IPS-NIHi11 (cell line): ENCODE results near the gene KLHDC1.

Source experiments
- DNase-seq: peaks from one replicate; pipeline ENCODE4 v3.0.0; 2012; ENCODE audit warnings: mixed read lengths, low spot score

Gene KLHDC1

GRCh38 chr14:49783394-49784014 is 90.6 kb downstream of the KLHDC1 start:
- no peak for DNase-seq

- DNase-seq: no peak
Measured at GRCh38 chr14:49786315-49786714, 93.4 kb downstream of the KLHDC1 start.

- DNase-seq: no peak
Measured at GRCh38 chr14:49792618-49793017, 99.7 kb downstream of the KLHDC1 start.

GRCh38 chr14:49796025-49796424 is 103.1 kb downstream of the KLHDC1 start:
- no peak for DNase-seq
